Measurements from ENCODE around the gene PCDHB14. TPM values are rescaled to one million over a fixed set of nuclear protein-coding genes. Genes with fewer than 3 reads are reported as not detected.

Gene PCDHB14
- polyA plus RNA-seq, 3 donors: 7.2 to 10.5 (median 8.5) TPM

DNA sequence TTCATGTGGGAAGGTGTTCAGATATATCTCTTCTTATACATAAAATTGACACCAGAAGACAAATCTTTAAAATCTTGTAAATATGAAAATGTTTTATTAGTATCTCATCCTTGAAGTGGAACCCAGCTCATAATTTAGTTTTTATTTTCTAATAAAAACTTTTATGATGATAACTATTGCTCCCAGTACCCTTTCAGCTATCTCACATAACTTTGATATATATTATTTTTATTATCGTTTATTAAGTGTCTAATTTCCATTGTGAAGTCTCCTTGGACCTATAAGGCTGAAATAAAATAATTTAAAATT is 38.0 kb downstream of the PCDHB14 start:
- no peak for DNase-seq (ENCODE audit: low read depth in 3 of 3, low spot score in 2 of 3)

DNA sequence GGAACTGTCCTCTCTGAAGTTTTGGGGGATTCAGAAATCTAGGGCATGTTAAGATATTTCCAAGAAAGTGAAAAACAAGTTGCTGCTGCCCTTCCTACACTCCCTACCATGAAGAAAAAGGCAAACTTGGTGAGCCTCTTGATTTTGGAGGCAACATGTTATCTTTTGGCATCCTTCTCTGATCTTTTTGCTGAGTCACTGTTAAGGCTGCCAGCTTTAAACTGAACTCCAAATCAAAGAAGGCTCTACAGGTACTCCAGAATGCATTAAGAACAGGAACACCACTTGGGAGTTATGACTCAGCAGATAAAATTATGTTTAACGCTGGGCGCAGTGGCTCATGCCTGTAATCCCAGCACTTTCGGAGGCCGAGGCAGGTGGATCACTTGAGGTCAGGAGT is 46.1 kb downstream of the PCDHB14 start:
- no peak for DNase-seq (ENCODE audit: low read depth in 3 of 3, low spot score in 2 of 3)

DNA sequence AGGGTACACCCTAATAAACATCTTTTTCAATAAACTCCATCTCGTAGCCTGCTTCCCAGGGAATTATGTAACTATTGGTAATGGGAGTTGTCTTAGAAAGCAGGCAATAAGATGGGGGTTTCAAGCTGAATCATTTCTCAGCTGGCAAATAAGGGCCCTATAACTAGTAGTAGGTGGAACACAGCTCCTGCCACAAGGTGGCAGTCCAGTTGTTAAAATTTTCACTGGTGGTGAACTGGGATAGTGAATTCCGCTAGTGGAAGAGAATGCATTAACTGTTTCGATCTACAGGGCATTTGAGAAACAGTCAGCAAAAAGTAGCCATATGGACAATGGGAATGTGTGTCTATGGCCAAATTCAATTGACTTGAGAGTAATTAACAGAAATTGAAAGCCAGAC is 49.8 kb downstream of the PCDHB14 start:
- DNase-seq (ENCODE audit: low read depth in 3 of 3, low spot score in 2 of 3): no peak

Other genes starting within 250 kb of the PCDHB14 start
- under 1 TPM; 0.06 to 0.08 (median 0.08) TPM for gene PCDHB1, start 172.0 kb upstream of the PCDHB14 start, polyA plus RNA-seq (ENCODE audit: insufficient read length in 3 of 3)
- 1 to 10 TPM; 3.8 to 7.9 (median 6.0) TPM for gene PCDHB2, start 128.7 kb upstream of the PCDHB14 start, polyA plus RNA-seq (ENCODE audit: insufficient read length in 3 of 3)
- gene PCDHB3, start 122.9 kb upstream of the PCDHB14 start, polyA plus RNA-seq (ENCODE audit: insufficient read length in 3 of 3): 1 to 10 TPM; 2.6 to 4.0 (median 3.4) TPM
- gene PCDHB4, start 101.5 kb upstream of the PCDHB14 start, polyA plus RNA-seq (ENCODE audit: insufficient read length in 3 of 3): 1 to 10 TPM; 1.8 to 2.9 (median 1.9) TPM
- 1 to 10 TPM; 6.6 to 8.5 (median 8.1) TPM for gene PCDHB5, start 88.1 kb upstream of the PCDHB14 start, polyA plus RNA-seq (ENCODE audit: insufficient read length in 3 of 3)
- gene PCDHB6, start 73.3 kb upstream of the PCDHB14 start, polyA plus RNA-seq (ENCODE audit: insufficient read length in 3 of 3): 1 to 10 TPM; 2.2 to 3.8 (median 3.2) TPM
- 1 to 10 TPM; 4.7 to 5.5 (median 5.3) TPM for gene PCDHB7, start 50.7 kb upstream of the PCDHB14 start, polyA plus RNA-seq (ENCODE audit: insufficient read length in 3 of 3)
- 1 to 10 TPM; 1.5 to 4.2 (median 3.2) TPM for gene PCDHB8, start 45.6 kb upstream of the PCDHB14 start, polyA plus RNA-seq (ENCODE audit: insufficient read length in 3 of 3)
- gene PCDHB16, start 41.0 kb upstream of the PCDHB14 start, polyA plus RNA-seq (ENCODE audit: insufficient read length in 3 of 3): 1 to 10 TPM; 3.6 to 7.2 (median 5.0) TPM
- gene PCDHB9, start 36.2 kb upstream of the PCDHB14 start, polyA plus RNA-seq (ENCODE audit: insufficient read length in 3 of 3): 1 to 10 TPM; 4.3 to 5.0 (median 4.9) TPM
- 1 to 10 TPM; 5.6 to 9.2 (median 7.9) TPM for gene PCDHB10, start 31.0 kb upstream of the PCDHB14 start, polyA plus RNA-seq (ENCODE audit: insufficient read length in 3 of 3)
- gene PCDHB11, start 23.7 kb upstream of the PCDHB14 start, polyA plus RNA-seq (ENCODE audit: insufficient read length in 3 of 3): 1 to 10 TPM; 4.3 to 6.0 (median 5.6) TPM
- gene PCDHB12, start 14.6 kb upstream of the PCDHB14 start, polyA plus RNA-seq (ENCODE audit: insufficient read length in 3 of 3): 1 to 10 TPM; 4.7 to 5.8 (median 4.8) TPM
- gene PCDHB13, start 9.4 kb upstream of the PCDHB14 start, polyA plus RNA-seq (ENCODE audit: insufficient read length in 3 of 3): 1 to 10 TPM; 5.4 to 6.3 (median 5.6) TPM
- gene PCDHB15, start 22.1 kb downstream of the PCDHB14 start, polyA plus RNA-seq (ENCODE audit: insufficient read length in 3 of 3): 10 to 100 TPM; 11.3 to 17.3 (median 15.4) TPM
- not detected for gene SLC25A2, start 80.7 kb downstream of the PCDHB14 start, polyA plus RNA-seq (ENCODE audit: insufficient read length in 3 of 3)
- 100 to 1,000 TPM; 178 to 194 (median 190) TPM for gene TAF7, start 97.4 kb downstream of the PCDHB14 start, polyA plus RNA-seq (ENCODE audit: insufficient read length in 3 of 3)
- gene PCDHGA1, start 107.2 kb downstream of the PCDHB14 start, polyA plus RNA-seq (ENCODE audit: insufficient read length in 3 of 3): 1 to 10 TPM in 1 of 3 donors, under 1 TPM in 2; 0.78 to 1.2 (median 0.92) TPM
- 1 to 10 TPM; 6.0 to 7.0 (median 6.8) TPM for gene PCDHGA2, start 115.4 kb downstream of the PCDHB14 start, polyA plus RNA-seq (ENCODE audit: insufficient read length in 3 of 3)
- gene PCDHGA3, start 120.5 kb downstream of the PCDHB14 start, polyA plus RNA-seq (ENCODE audit: insufficient read length in 3 of 3): 1 to 10 TPM; 2.4 to 4.3 (median 3.1) TPM
- 1 to 10 TPM; 1.3 to 2.1 (median 1.9) TPM for gene PCDHGB1, start 126.8 kb downstream of the PCDHB14 start, polyA plus RNA-seq (ENCODE audit: insufficient read length in 3 of 3)
- gene PCDHGA4, start 131.7 kb downstream of the PCDHB14 start, polyA plus RNA-seq (ENCODE audit: insufficient read length in 3 of 3): 1 to 10 TPM; 2.2 to 3.2 (median 2.2) TPM
- gene PCDHGB2, start 136.7 kb downstream of the PCDHB14 start, polyA plus RNA-seq (ENCODE audit: insufficient read length in 3 of 3): 1 to 10 TPM; 3.2 to 3.9 (median 3.9) TPM
- 1 to 10 TPM; 2.2 to 2.8 (median 2.4) TPM for gene PCDHGA5, start 140.8 kb downstream of the PCDHB14 start, polyA plus RNA-seq (ENCODE audit: insufficient read length in 3 of 3)
- gene PCDHGB3, start 146.9 kb downstream of the PCDHB14 start, polyA plus RNA-seq (ENCODE audit: insufficient read length in 3 of 3): 1 to 10 TPM; 1.4 to 2.6 (median 1.7) TPM
- 1 to 10 TPM; 4.2 to 7.8 (median 5.8) TPM for gene PCDHGA6, start 150.5 kb downstream of the PCDHB14 start, polyA plus RNA-seq (ENCODE audit: insufficient read length in 3 of 3)
- 1 to 10 TPM; 1.6 to 2.3 (median 2.2) TPM for gene PCDHGA7, start 159.4 kb downstream of the PCDHB14 start, polyA plus RNA-seq (ENCODE audit: insufficient read length in 3 of 3)
- 1 to 10 TPM; 5.3 to 6.0 (median 5.5) TPM for gene PCDHGB4, start 164.4 kb downstream of the PCDHB14 start, polyA plus RNA-seq (ENCODE audit: insufficient read length in 3 of 3)
- gene PCDHGA8, start 169.3 kb downstream of the PCDHB14 start, polyA plus RNA-seq (ENCODE audit: insufficient read length in 3 of 3): under 1 TPM; 0.29 to 0.40 (median 0.30) TPM
- 1 to 10 TPM; 7.8 to 9.7 (median 8.3) TPM for gene PCDHGB5, start 174.6 kb downstream of the PCDHB14 start, polyA plus RNA-seq (ENCODE audit: insufficient read length in 3 of 3)
- gene PCDHGA9, start 179.4 kb downstream of the PCDHB14 start, polyA plus RNA-seq (ENCODE audit: insufficient read length in 3 of 3): 1 to 10 TPM; 4.9 to 6.0 (median 5.3) TPM
- 1 to 10 TPM; 6.6 to 8.2 (median 6.8) TPM for gene PCDHGB6, start 184.7 kb downstream of the PCDHB14 start, polyA plus RNA-seq (ENCODE audit: insufficient read length in 3 of 3)
- 1 to 10 TPM; 3.1 to 3.5 (median 3.2) TPM for gene PCDHGA10, start 189.6 kb downstream of the PCDHB14 start, polyA plus RNA-seq (ENCODE audit: insufficient read length in 3 of 3)
- 10 to 100 TPM; 12.4 to 16.9 (median 14.0) TPM for gene PCDHGB7, start 194.3 kb downstream of the PCDHB14 start, polyA plus RNA-seq (ENCODE audit: insufficient read length in 3 of 3)
- gene PCDHGA11, start 197.7 kb downstream of the PCDHB14 start, polyA plus RNA-seq (ENCODE audit: insufficient read length in 3 of 3): 1 to 10 TPM; 4.4 to 4.7 (median 4.7) TPM
- 1 to 10 TPM in 2 of 3 donors, under 1 TPM in 1; 0.94 to 1.4 (median 1.3) TPM for gene PCDHGA12, start 207.2 kb downstream of the PCDHB14 start, polyA plus RNA-seq (ENCODE audit: insufficient read length in 3 of 3)

Data from right renal cortex interstitium (tissue), 3 donors.